Common myeloid progenitor, CD34-positive (primary cell): Measurements from ENCODE around the gene AP5S1.

Experiments used
- CTCF ChIA-PET: fragments of 350-600 bp; sonication (Branson Sonifier 250); formaldehyde crosslinking; loops from one replicate; lab custom pipeline; 2021; ENCODE audit warnings: antibody characterized with exemption; lab: Charles Lee
- POLR2A ChIA-PET: fragments of 350-600 bp; sonication (Branson Sonifier 250); formaldehyde crosslinking; loops from one replicate; lab custom pipeline; 2021; ENCODE audit warnings: antibody characterized with exemption; lab: Charles Lee
- DNase-seq, 3 donors: peaks; one replicate each; pipeline versions ENCODE4 v3.0.0 to v3.0.0-alpha.2; 2013
- H3K27ac ChIP-seq, 2 experiments: 1 replicate in 1 of 2; 2 replicates in 1 of 2; pipeline ENCODE4 v1.7.0; 2013; ENCODE audit warnings: inconsistent platforms in 2 of 2, low read length in 2 of 2, mild to moderate bottlenecking in 2 of 2, low read depth in 1 of 2, moderate library complexity in 1 of 2; ENCODE audit not compliant: severe bottlenecking in 2 of 2, insufficient read depth in 1 of 2, poor library complexity in 1 of 2
- H3K27me3 ChIP-seq, 5 experiments: replicated peaks in 2 of 5; 1 replicate in 3 of 5; 2 replicates in 2 of 5; pipeline versions ENCODE4 v1.6.1 to v1.7.0; 2013; ENCODE audit warnings: low read length in 4 of 5, mild to moderate bottlenecking in 2 of 5, moderate library complexity in 2 of 5, inconsistent platforms in 1 of 5; ENCODE audit not compliant: insufficient read depth in 5 of 5, control insufficient read depth in 4 of 5
- H3K36me3 ChIP-seq, 4 experiments: 1 replicate in 2 of 4; 2 replicates in 2 of 4; pipeline versions ENCODE4 v1.6.1 to v1.7.0; 2013; ENCODE audit warnings: low read length in 3 of 4, control low read depth in 1 of 4, mild to moderate bottlenecking in 1 of 4; ENCODE audit not compliant: control insufficient read depth in 4 of 4, insufficient read depth in 4 of 4
- H3K4me1 ChIP-seq, 4 experiments: 1 replicate in 3 of 4; 2 replicates in 1 of 4; pipeline versions ENCODE4 v1.6.1 to v1.7.1; 2013; ENCODE audit warnings: low read length in 3 of 4, mild to moderate bottlenecking in 3 of 4, control low read depth in 1 of 4, inconsistent platforms in 1 of 4, moderate library complexity in 1 of 4; ENCODE audit not compliant: control insufficient read depth in 4 of 4, insufficient read depth in 4 of 4; ENCODE audit errors: control extremely low read depth in 1 of 4
- H3K4me3 ChIP-seq, 7 experiments: 1 replicate in 4 of 7; 2 replicates in 3 of 7; pipeline versions ENCODE4 v1.5.1 to v1.7.0; 2013; ENCODE audit warnings: mild to moderate bottlenecking in 7 of 7, low read length in 6 of 7, moderate library complexity in 6 of 7, inconsistent platforms in 2 of 7, low read depth in 2 of 7, control low read depth in 1 of 7; ENCODE audit not compliant: insufficient read depth in 4 of 7, control insufficient read depth in 1 of 7; ENCODE audit errors: extremely low read depth in 1 of 7
- H3K9me3 ChIP-seq, 5 experiments: 1 replicate in 4 of 5; 2 replicates in 1 of 5; pipeline versions ENCODE4 v1.6.1 to v1.7.1; 2013; ENCODE audit warnings: low read length in 4 of 5, mild to moderate bottlenecking in 2 of 5, inconsistent platforms in 1 of 5, low read depth in 1 of 5, moderate library complexity in 1 of 5; ENCODE audit not compliant: control insufficient read depth in 4 of 5, insufficient read depth in 2 of 5; ENCODE audit errors: control extremely low read depth in 1 of 5
- WGBS: methylation state at CpG from one replicate; pipeline ENCODE4 v1.1.5; 2013; ENCODE audit not compliant: insufficient coverage; 5-methylcytosine and 5-hydroxymethylcytosine counted together

The AP5S1 gene

GRCh38 chr20:3784863-3785239 lies 35.5 kb upstream of the AP5S1 start:
- Histone ChIP-seq H3K4me1 (peaks cover 7 to 35% (median 28%) of the 10 kb centered on the region in 4 experiments), H3K9me3 (no peaks in the 10 kb centered on the region), H3K27ac (no peak overlapping the region), H3K36me3 (peaks cover 0 to 11% (median 7%) of the 10 kb centered on the region in 4 experiments), H3K4me3 (no peak overlapping the region), H3K27me3 (peaks cover 0 to 2% (median under 1%) of the 10 kb centered on the region in 5 experiments)
- CTCF ChIA-PET, result interaction anchor here (1.0 to 9.4 kb wide), 4 partner anchors 16 to 73 kb away, joined by 3 to 127 read pairs (median 4); partner anchors contain the start of gene AP5S1
- 87% methylated on average over 5 of the region's 6 CpGs for whole genome bisulfite sequencing
- no peak for DNase-seq
- POLR2A ChIA-PET, result no interaction called here

GRCh38 chr20:3785240-3786125 lies 34.9 kb upstream of the AP5S1 start:
- POLR2A ChIA-PET, result interaction anchor here (0.6 kb wide), 1 partner anchor 68 kb away, joined by 3 read pairs; no protein-coding TSS in a partner anchor
- 55% methylated on average over 71 of the region's 79 CpGs for WGBS
- no peak for DNase-seq
- H3K27me3 ChIP-seq, result peaks cover 0 to under 1% (median 0%) of the 10 kb centered on the region in 5 experiments
- H3K4me3 ChIP-seq, result peak overlapping the region; percentile 35 to 83 (median 70)
- no peaks in the 10 kb centered on the region for H3K9me3 ChIP-seq
- peaks cover 0 to 11% (median 7%) of the 10 kb centered on the region in 4 experiments for H3K36me3 ChIP-seq
- peak overlapping the region in 1 of 2 experiments; percentile 54 for H3K27ac ChIP-seq
- CTCF ChIA-PET, result interaction anchor here (0.6 to 9.4 kb wide), 13 partner anchors 8 to 74 kb away, joined by 3 to 127 read pairs (median 4); partner anchors contain the start of genes AP5S1 and CDC25B
- peaks cover 7 to 35% (median 28%) of the 10 kb centered on the region in 4 experiments for H3K4me1 ChIP-seq

GRCh38 chr20:3786126-3786484 lies 34.2 kb upstream of the AP5S1 start:
- no peaks in the 10 kb centered on the region for H3K27me3 ChIP-seq
- ChIA-PET POLR2A (interaction anchor here (0.6 to 2.5 kb wide), 2 partner anchors 34 to 67 kb away, joined by 3 to 7 read pairs; partner anchors contain the start of gene AP5S1), CTCF (interaction anchor here (0.6 to 9.4 kb wide), 13 partner anchors 9 to 109 kb away, joined by 3 to 127 read pairs (median 3); partner anchors contain the start of genes AP5S1 and CDC25B)
- H3K4me3 ChIP-seq, result peak overlapping the region; percentile 35 to 83 (median 70)
- 1% methylated on average over 33 of the region's 35 CpGs for WGBS
- no peaks in the 10 kb centered on the region for H3K9me3 ChIP-seq
- DNase-seq, result peak; percentile 47 to 69 (median 62)
- H3K27ac ChIP-seq, result peak overlapping the region in 1 of 2 experiments; percentile 54
- H3K4me1 ChIP-seq, result peaks cover 7 to 29% (median 24%) of the 10 kb centered on the region in 4 experiments
- H3K36me3 ChIP-seq, result peaks cover 0 to 11% (median 7%) of the 10 kb centered on the region in 4 experiments

GRCh38 chr20:3786665-3787323 lies 33.6 kb upstream of the AP5S1 start, which contains the start of gene CENPB:
CENPB (minus strand) TSS chr20:3786740; CDS start chr20:3786483, 257 bp downstream.
- peak; percentile 87 to 93 (median 93) for DNase-seq
- Histone ChIP-seq H3K36me3 (peaks cover 0 to 11% (median 7%) of the 10 kb centered on the region in 4 experiments), H3K9me3 (no peaks in the 10 kb centered on the region), H3K4me3 (peak within 1 kb of the TSS; percentile 38 to 83 (median 70)), H3K27ac (peak within 1 kb of the TSS in 1 of 2 experiments; percentile 54), H3K4me1 (peaks cover 7 to 27% (median 22%) of the 10 kb centered on the region in 4 experiments), H3K27me3 (no peaks in the 10 kb centered on the region)
- POLR2A ChIA-PET, result interaction anchor here (2.5 kb wide), 1 partner anchor 34 kb away, joined by 7 read pairs; the partner anchor contains the start of gene AP5S1
- 2% methylated on average over 35 of the region's 70 CpGs for WGBS
- CTCF ChIA-PET, result interaction anchor here (0.6 to 9.4 kb wide), 20 partner anchors 9 to 230 kb away, joined by 3 to 127 read pairs (median 3); partner anchors contain the start of genes AP5S1 and CDC25B

GRCh38 chr20:3787324-3788014 lies 32.9 kb upstream of the AP5S1 start:
- 100% methylated on average over 3 of the region's 5 CpGs for WGBS
- no peaks in the 10 kb centered on the region for H3K27me3 ChIP-seq
- no peaks in the 10 kb centered on the region for H3K9me3 ChIP-seq
- CTCF ChIA-PET, result interaction anchor here (0.7 to 9.4 kb wide), 17 partner anchors 13 to 606 kb away, joined by 3 to 127 read pairs (median 3); partner anchors contain the start of gene AP5S1
- peak overlapping the region in 6 of 7 experiments; percentile 51 to 73 (median 68) for H3K4me3 ChIP-seq
- POLR2A ChIA-PET, result interaction anchor here (2.5 kb wide), 1 partner anchor 33 kb away, joined by 7 read pairs; the partner anchor contains the start of gene AP5S1
- no peak for DNase-seq
- H3K36me3 ChIP-seq, result peaks cover 0 to 11% (median 7%) of the 10 kb centered on the region in 4 experiments
- H3K27ac ChIP-seq, result peak overlapping the region in 1 of 2 experiments; percentile 22
- peaks cover 7 to 27% (median 22%) of the 10 kb centered on the region in 4 experiments for H3K4me1 ChIP-seq

- CTCF ChIA-PET, result interaction anchor here (0.6 to 9.4 kb wide), 6 partner anchors 30 to 138 kb away, joined by 3 to 127 read pairs (median 3); partner anchors contain the start of gene AP5S1
- Histone ChIP-seq H3K27ac (no peak overlapping the region), H3K4me1 (peaks cover 7 to 27% (median 22%) of the 10 kb centered on the region in 4 experiments), H3K9me3 (no peaks in the 10 kb centered on the region), H3K4me3 (no peak overlapping the region), H3K36me3 (peaks cover 0 to 8% (median 5%) of the 10 kb centered on the region in 4 experiments), H3K27me3 (no peaks in the 10 kb centered on the region)
- no peak for DNase-seq
- 70% methylated on average over 4 of the region's 4 CpGs for WGBS
- POLR2A ChIA-PET, result interaction anchor here (0.6 to 2.5 kb wide), 2 partner anchors 14 to 32 kb away, joined by 4 to 7 read pairs; partner anchors contain the start of gene AP5S1
Measured at GRCh38 chr20:3788685-3789155, 31.6 kb upstream of the AP5S1 start.
